ENCODE measurements around the gene SLC35A3.
"Not testable (repeated sequence)": the region's sequence is repeated elsewhere in the genome, so short reads cannot be mapped to it uniquely, and the experiment has no call there.

SLC35A3 gene

GRCh38 chr1:100028765-100029164 lies 59.0 kb downstream of the SLC35A3 start:
- DNase-seq (ENCODE audit: low read depth in 1 of 2, low spot score in 1 of 2): no peak

- DNase-seq (ENCODE audit: low read depth in 1 of 2, low spot score in 1 of 2): no peak
Measured at GRCh38 chr1:100034470-100034869, 64.7 kb downstream of the SLC35A3 start.

DNA sequence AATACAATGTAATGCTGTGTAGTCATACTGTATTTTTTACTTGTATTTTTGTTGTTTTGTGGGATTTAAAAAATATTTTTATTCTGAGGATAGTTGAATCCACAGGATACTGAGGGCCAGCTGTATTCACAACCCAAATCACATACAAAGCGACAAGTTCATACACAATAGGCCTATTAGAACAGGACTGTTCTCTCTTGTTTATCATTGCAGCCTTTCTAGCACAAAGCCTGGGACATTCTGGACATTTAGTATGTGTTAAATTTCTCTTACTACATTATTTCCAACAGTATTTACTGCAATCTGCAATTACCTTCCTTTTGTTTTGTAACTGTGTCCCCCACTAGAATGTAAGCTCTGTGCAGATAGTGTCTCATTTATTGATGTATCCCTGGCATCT lies 65.4 kb downstream of the SLC35A3 start:
- DNase-seq (ENCODE audit: low read depth in 1 of 2, low spot score in 1 of 2): no peak

GRCh38 chr1:100036718-100037655 lies 67.2 kb downstream of the SLC35A3 start:
- no peak for DNase-seq (ENCODE audit: low read depth in 1 of 2, low spot score in 1 of 2)

DNA sequence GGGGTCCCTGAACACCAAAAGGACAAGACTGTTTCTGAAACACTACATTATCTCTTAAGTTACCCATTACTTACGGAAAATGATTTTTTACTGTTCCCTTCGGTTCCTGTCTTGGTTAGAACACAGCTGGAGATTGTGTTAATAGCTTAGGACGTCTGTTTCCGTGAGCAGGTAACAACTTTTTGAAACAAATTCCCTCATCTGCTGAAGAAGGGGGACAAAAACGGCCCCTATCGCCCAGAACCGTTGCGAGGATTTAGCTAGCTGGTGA lies 67.8 kb downstream of the SLC35A3 start:
- no peak for DNase-seq (ENCODE audit: low read depth in 1 of 2, low spot score in 1 of 2)

- peak; percentile 73 to 85 for DNase-seq (ENCODE audit: low read depth in 1 of 2, low spot score in 1 of 2)
Measured at GRCh38 chr1:100037927-100038659, 68.3 kb downstream of the SLC35A3 start.

DNA sequence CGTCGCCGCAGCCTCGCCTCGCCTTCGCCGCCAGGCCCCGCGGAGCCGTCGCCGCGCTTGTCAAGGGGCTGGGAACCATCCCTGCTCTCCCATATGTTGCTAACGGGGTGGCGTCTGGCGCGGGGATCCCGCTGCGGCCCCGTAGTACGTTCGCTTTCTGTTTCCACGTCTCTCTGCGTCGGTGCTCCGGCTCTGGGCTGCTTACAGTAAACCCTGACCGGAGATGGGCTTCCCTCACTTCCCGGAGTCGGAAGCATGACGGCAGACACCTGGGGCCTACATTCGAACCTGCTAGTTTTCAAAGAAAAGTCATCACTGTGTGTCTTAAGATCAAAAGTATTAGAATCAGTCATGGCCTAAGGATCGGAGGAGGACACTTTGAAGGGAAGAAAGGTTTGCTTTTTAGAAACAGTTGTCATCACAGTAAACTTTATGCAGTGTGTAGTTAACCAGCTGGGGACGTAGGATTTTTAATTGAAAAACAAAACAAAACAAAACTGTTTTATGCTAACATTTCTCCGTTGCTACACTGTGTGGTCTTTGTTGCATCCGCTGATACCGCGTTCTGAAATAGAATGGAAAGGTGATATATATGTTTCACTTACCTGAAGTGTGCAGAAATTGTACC lies 69.0 kb downstream of the SLC35A3 start:
- peak; percentile 35 to 71 for DNase-seq (ENCODE audit: low read depth in 1 of 2, low spot score in 1 of 2)

GRCh38 chr1:100039591-100039990 lies 69.8 kb downstream of the SLC35A3 start:
- DNase-seq (ENCODE audit: low read depth in 1 of 2, low spot score in 1 of 2): no peak

GRCh38 chr1:100045206-100045605 lies 75.4 kb downstream of the SLC35A3 start:
- no peak for DNase-seq (ENCODE audit: low read depth in 1 of 2, low spot score in 1 of 2)

DNA sequence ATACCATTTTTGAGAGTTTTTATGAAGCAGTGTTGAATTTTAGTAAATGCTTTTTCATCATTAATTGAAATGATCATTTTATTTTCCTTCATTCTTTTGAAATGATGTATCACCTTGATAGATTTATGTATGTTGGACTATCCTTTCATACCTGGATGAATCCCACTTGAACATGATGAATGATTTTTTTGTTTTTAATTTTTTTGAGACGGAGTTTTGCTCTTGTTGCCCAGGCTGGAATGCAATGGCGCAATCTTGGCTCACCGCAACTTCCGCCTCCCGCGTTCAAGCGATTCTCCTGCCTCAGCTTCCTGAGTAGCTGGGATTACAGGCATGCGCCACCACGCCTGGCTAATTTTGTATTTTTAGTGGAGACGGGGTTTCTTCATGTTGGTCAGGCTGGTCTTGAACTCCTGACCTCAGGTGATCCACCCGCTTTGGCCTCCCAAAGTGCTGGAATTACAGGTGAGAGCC lies 77.5 kb downstream of the SLC35A3 start:
- DNase-seq (ENCODE audit: low read depth in 1 of 2, low spot score in 1 of 2): not testable (repeated sequence)

- DNase-seq (ENCODE audit: low read depth in 1 of 2, low spot score in 1 of 2): no peak
Measured at GRCh38 chr1:100050139-100050538, 80.3 kb downstream of the SLC35A3 start.

- no peak for DNase-seq (ENCODE audit: low read depth in 1 of 2, low spot score in 1 of 2)
Measured at GRCh38 chr1:100051401-100051800, 81.6 kb downstream of the SLC35A3 start.

DNA sequence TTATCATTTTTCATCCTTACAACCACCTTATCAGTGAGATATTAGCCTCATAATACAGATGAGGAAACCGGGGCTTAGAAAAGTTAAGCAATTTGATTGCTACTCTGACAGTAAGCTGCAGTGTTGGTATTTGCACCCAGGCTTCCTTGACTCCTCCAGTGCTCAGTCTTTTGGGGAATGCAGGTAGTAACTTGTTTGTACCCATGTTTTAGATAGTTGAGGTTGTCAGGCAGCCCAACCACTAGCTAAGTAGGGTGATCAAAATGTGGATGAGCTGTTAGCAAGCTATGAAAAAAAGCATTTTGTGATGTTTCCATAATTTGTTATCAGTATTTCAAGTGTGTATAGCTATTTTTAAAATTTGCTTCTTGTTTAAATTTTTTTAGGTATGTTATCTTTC lies 82.1 kb downstream of the SLC35A3 start:
- no peak for DNase-seq (ENCODE audit: low read depth in 1 of 2, low spot score in 1 of 2)

DNA sequence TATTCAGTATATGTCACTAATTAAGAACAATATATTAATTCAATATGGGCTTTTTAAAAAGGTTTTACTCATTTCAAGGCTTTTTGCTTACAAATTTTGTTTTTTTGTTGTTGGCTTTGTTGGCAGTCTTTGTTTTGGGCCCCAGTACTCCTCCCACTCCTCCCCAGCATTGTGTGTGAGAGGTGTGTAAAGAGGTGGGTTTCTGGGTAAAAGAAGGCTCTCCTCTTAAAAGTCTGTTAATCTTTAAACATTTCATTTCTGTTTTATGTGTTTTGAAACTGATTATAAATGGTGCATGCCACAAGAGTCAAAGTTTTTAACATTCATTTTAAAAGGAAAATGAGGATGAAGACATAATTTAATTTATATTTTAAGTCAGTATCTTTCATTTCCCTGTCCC lies 83.3 kb downstream of the SLC35A3 start:
- no peak for DNase-seq (ENCODE audit: low read depth in 1 of 2, low spot score in 1 of 2)

DNA sequence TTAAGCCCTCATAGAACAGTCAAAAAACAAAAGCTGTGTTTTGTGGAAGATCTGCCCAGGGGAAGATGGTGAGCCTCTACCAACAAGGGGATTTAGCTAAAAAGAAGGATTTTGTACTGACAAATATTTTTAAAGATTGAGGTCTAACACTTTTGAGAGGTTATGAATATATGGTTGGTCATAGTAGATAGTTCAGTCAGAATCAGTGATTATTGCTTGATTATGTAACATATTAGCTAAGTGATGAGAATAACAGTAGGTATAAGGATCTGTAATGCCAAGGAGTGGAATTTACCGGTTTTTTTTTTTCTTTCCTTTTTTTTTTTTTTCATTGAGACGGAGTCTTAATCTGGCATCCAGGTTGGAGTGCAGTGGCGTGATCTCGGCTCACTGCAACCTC lies 83.9 kb downstream of the SLC35A3 start:
- no peak for DNase-seq (ENCODE audit: low read depth in 1 of 2, low spot score in 1 of 2)

- DNase-seq (ENCODE audit: low read depth in 1 of 2, low spot score in 1 of 2): no peak
Measured at GRCh38 chr1:100061681-100062080, 91.9 kb downstream of the SLC35A3 start.

- DNase-seq (ENCODE audit: low read depth in 1 of 2, low spot score in 1 of 2): no peak
Measured at GRCh38 chr1:100065183-100065968, 95.6 kb downstream of the SLC35A3 start.

- DNase-seq (ENCODE audit: low read depth in 1 of 2, low spot score in 1 of 2): no peak
Measured at GRCh38 chr1:100065969-100066227, 96.1 kb downstream of the SLC35A3 start.

GRCh38 chr1:100070201-100070939 lies 100.6 kb downstream of the SLC35A3 start:
- no peak for DNase-seq (ENCODE audit: low read depth in 1 of 2, low spot score in 1 of 2)

DNA sequence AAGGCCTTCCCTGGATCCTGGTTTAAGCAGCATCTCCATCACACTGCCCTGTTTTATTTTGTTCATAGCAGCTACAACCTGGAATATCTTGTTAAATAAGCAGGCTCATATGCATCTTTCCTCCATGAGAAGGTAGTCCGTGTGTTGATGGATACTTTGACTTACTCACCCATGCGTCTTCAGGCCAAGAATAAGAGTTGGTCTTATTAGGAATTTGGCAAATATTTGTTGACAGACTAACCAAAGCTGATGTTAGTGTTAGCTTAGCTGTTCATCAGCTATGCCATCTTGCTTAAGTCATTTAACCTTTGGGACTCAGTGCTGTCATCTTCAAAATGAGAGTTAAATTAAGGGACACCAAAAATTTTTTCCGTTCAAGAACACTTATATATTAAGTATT lies 103.7 kb downstream of the SLC35A3 start:
- DNase-seq (ENCODE audit: low read depth in 1 of 2, low spot score in 1 of 2): no peak

All from activated T-helper 1 cell treated with anti-CD3 and anti-CD28 coated beads, Interleukin-2, amount 50 U/mL, for 16 hours (primary cell).